HG03432 (cell line): ENCODE data around the gene SGCA.

Experiments
- ATAC-seq: cut with Tn5 transposase; IDR thresholded peaks from one replicate; pipeline ENCODE4 v1.9.1; 2021; ENCODE audit warnings: mild to moderate bottlenecking, moderate library complexity; ENCODE audit not compliant: unreplicated experiment

SGCA gene

GRCh38 chr17:50165867-50166517 is at the start of gene SGCA:
Gene SGCA, plus strand, starts transcription at chr17:50166005. Its CDS starts 36 bp downstream, at chr17:50166041.
- no peak for ATAC-seq

GRCh38 chr17:50117202-50118051 is 48.4 kb upstream of the SGCA start:
- ATAC-seq, result no peak

GRCh38 chr17:50118076-50118827 is 47.6 kb upstream of the SGCA start:
- ATAC-seq, result no peak

- ATAC-seq, result no peak
Measured at GRCh38 chr17:50118828-50119218, 47.0 kb upstream of the SGCA start.

GRCh38 chr17:50120475-50121253 is 45.1 kb upstream of the SGCA start:
- ATAC-seq, result no peak

- ATAC-seq, result no peak
Measured at GRCh38 chr17:50122945-50123344, 42.9 kb upstream of the SGCA start.

- ATAC-seq, result no peak
Measured at GRCh38 chr17:50123649-50124349, 42.0 kb upstream of the SGCA start.

GRCh38 chr17:50125420-50125997 is 40.3 kb upstream of the SGCA start:
- ATAC-seq, result no peak

GRCh38 chr17:50127697-50128361 is 38.0 kb upstream of the SGCA start:
- ATAC-seq, result no peak

GRCh38 chr17:50128441-50129352 is 37.1 kb upstream of the SGCA start:
- ATAC-seq, result no peak

- no peak for ATAC-seq
Measured at GRCh38 chr17:50129353-50129727, 36.5 kb upstream of the SGCA start.

- ATAC-seq, result peak; percentile 49
Measured at GRCh38 chr17:50129728-50130558, 35.9 kb upstream of the SGCA start, which contains the start of gene SAMD14. Gene SAMD14, minus strand, starts transcription at chr17:50130160. Its CDS starts 5,201 bp downstream, at chr17:50124959.

- no peak for ATAC-seq
Measured at GRCh38 chr17:50130559-50131305, 35.1 kb upstream of the SGCA start.

GRCh38 chr17:50132104-50132794 is 33.6 kb upstream of the SGCA start:
- ATAC-seq, result no peak

GRCh38 chr17:50133028-50133768 is 32.6 kb upstream of the SGCA start:
- no peak for ATAC-seq
